ENCODE data around the gene DNTTIP2. TPM values are rescaled to one million over a fixed set of nuclear protein-coding genes. Genes with fewer than 3 reads are reported as not detected.
A peak's percentile ranks its signal among the peaks of the same experiment; 100 is the strongest.

The DNTTIP2 gene
- polyA plus RNA-seq, 1 donor from 2014 or later, result 43.8 TPM

DNA sequence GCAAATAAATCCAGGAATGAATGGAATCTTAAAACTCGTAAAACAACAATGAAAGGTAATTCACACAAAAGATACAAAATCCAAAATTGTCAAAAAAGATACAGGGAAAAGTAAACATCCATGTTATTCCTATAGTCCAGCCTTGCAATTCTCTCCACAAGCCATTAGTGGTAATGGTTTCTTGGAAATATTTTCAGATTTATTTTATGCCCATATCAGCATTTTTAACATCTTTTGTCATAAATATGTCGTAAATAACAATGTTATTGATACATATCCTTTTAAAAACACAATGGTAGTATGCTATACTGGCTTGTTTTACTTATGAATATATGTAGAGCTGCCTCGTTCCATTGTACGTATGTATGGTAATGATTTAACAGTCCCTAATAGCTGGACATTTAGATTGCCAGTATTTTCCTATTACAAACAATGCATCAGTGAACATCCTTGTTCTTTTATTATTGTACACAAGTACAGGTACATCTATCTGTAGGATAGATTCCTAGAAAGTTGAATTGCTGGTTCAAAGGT is 30.6 kb downstream of the DNTTIP2 start:
- Histone ChIP-seq H3K27me3 (ENCODE audit: insufficient read depth, low read depth, low read length) (no peaks in the 10 kb centered on the region), H3K4me2 (ENCODE audit: low read length) (peak overlapping the region; percentile 53), H3F3A (ENCODE audit: insufficient read depth, low read length, poor library complexity, severe bottlenecking) (peaks cover 18% of the 10 kb centered on the region), H3K79me2 (replicated peaks; ENCODE audit: insufficient read depth, low read length) (no peaks in the 10 kb centered on the region), H3K4me3 (ENCODE audit: low read length) (peak overlapping the region; percentile 93), H3K9me2 (ENCODE audit: insufficient read depth, low read length) (no peaks in the 10 kb centered on the region), H3K9ac (ENCODE audit: low read length) (peak overlapping the region; percentile 89), H2AFZ (ENCODE audit: low read depth, low read length) (peak overlapping the region; percentile 90), H4K20me1 (ENCODE audit: insufficient read depth) (no peaks in the 10 kb centered on the region), H3K27ac (ENCODE audit: low read length) (peak overlapping the region; percentile 91), H3K36me3 (ENCODE audit: insufficient read depth, low read length) (no peaks in the 10 kb centered on the region), H3K9me3 (ENCODE audit: low read length) (no peaks in the 10 kb centered on the region)
- TF ChIP-seq POLR2AphosphoS5 (IDR thresholded peaks at IDR 0.05) (no peak), RAD21 (conservative IDR thresholded peaks at IDR 0.05) (no peak), REST (IDR thresholded peaks at IDR 0.05; ENCODE audit: borderline replicate concordance) (no peak), MXI1 (conservative IDR thresholded peaks at IDR 0.05; ENCODE audit: poor library complexity, severe bottlenecking) (no peak), SMC3 (conservative IDR thresholded peaks at IDR 0.05; ENCODE audit: poor library complexity) (no peak), EP300 (conservative IDR thresholded peaks at IDR 0.05; ENCODE audit: poor library complexity, severe bottlenecking) (no peak), TAF1 (IDR thresholded peaks at IDR 0.05; ENCODE audit: low read depth) (no peak), EZH2 (IDR thresholded peaks at IDR 0.05; ENCODE audit: borderline replicate concordance, insufficient read depth, low read length, poor library complexity, severe bottlenecking) (no peak)
- TF ChIP-seq, protein P1, sequence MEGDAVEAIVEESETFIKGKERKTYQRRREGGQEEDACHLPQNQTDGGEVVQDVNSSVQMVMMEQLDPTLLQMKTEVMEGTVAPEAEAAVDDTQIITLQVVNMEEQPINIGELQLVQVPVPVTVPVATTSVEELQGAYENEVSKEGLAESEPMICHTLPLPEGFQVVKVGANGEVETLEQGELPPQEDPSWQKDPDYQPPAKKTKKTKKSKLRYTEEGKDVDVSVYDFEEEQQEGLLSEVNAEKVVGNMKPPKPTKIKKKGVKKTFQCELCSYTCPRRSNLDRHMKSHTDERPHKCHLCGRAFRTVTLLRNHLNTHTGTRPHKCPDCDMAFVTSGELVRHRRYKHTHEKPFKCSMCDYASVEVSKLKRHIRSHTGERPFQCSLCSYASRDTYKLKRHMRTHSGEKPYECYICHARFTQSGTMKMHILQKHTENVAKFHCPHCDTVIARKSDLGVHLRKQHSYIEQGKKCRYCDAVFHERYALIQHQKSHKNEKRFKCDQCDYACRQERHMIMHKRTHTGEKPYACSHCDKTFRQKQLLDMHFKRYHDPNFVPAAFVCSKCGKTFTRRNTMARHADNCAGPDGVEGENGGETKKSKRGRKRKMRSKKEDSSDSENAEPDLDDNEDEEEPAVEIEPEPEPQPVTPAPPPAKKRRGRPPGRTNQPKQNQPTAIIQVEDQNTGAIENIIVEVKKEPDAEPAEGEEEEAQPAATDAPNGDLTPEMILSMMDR (IDR thresholded peaks at IDR 0.05; ENCODE audit: poor library complexity, severe bottlenecking), result no peak

GRCh38 chr1:93847811-93848288 is 31.2 kb downstream of the DNTTIP2 start:
- Histone ChIP-seq H3F3A (ENCODE audit: insufficient read depth, low read length, poor library complexity, severe bottlenecking) (peaks cover 18% of the 10 kb centered on the region), H3K36me3 (ENCODE audit: insufficient read depth, low read length) (peaks cover 2% of the 10 kb centered on the region), H3K9me3 (ENCODE audit: low read length) (no peaks in the 10 kb centered on the region), H4K20me1 (ENCODE audit: insufficient read depth) (no peaks in the 10 kb centered on the region), H3K4me2 (ENCODE audit: low read length) (peak overlapping the region; percentile 53), H3K79me2 (replicated peaks; ENCODE audit: insufficient read depth, low read length) (no peaks in the 10 kb centered on the region), H3K27me3 (ENCODE audit: insufficient read depth, low read depth, low read length) (no peaks in the 10 kb centered on the region), H3K9me2 (ENCODE audit: insufficient read depth, low read length) (no peaks in the 10 kb centered on the region), H3K27ac (ENCODE audit: low read length) (peak overlapping the region; percentile 91), H3K4me3 (ENCODE audit: low read length) (peak overlapping the region; percentile 93), H3K9ac (ENCODE audit: low read length) (peak overlapping the region; percentile 89), H2AFZ (ENCODE audit: low read depth, low read length) (peak overlapping the region; percentile 90)
- TF ChIP-seq, protein P1 (IDR thresholded peaks at IDR 0.05; ENCODE audit: poor library complexity, severe bottlenecking), result no peak
- peak; percentile 64 for TF ChIP-seq POLR2AphosphoS5 (IDR thresholded peaks at IDR 0.05)
- TF ChIP-seq EP300 (conservative IDR thresholded peaks at IDR 0.05; ENCODE audit: poor library complexity, severe bottlenecking), result no peak

All from neural cell (in vitro differentiated cells).